Measurements from ENCODE around the gene NXPH1.
A peak's percentile ranks its signal among the peaks of the same experiment; 100 is the strongest.

Gene NXPH1

DNA sequence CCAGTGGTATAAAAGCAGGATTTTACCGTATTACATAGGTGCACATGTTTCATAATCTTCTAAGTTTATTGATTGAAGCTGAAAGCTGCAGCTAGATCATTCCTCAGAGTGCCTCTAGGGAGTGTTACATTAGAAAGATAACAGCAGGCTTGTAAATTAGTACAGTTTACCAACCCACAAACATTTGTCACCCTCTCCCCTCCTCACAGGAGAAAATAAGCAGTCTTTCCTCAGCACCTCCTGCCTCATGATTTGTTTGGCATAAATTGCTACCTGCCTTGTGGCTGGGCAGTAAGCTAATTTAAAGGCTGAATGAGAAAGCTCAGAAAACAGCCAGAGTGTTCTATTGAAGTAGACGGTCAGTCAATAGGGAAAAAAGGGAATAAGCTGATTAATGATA, 74.2 kb downstream of the NXPH1 start:
- DNase-seq (ENCODE audit: low spot score): no peak

DNA sequence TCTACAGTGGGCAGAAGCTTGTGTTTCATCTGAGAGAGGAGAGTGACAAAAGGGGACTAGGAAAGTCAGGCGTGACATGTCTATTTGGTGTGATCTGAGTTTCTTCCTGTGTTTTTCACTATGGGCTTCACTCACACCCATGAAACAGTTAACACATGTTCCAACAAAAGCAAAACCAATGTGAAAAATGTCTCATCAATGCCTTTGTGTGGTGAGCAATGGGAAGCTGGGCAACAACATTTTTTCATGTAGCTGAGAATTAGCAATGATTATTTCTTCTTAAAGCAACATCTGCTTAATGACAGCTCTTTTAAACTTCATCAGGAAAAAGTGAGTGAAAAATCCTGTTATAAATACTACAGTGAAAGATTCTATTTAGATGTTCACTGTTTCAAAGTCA, 76.2 kb downstream of the NXPH1 start:
- DNase-seq (ENCODE audit: low spot score): no peak

DNA sequence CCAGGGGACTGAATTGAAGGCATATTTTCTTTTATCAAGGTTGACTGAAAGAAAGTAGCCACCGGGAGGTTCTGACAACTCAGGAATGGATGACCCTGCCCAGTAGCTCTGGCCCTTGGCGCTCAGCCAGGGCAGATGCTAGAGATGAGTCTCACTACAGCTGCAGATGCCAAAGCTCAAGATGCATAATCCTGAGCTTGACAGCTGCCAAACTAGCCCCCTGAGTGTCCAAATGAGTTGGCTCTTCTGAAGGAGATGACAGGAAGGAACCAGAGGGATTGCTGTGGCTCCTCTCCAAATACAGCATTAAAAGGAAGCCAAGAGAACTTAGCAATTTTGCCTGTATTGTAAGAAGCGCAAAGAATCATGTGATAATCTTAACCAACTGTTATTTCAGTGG, 78.4 kb downstream of the NXPH1 start:
- DNase-seq (ENCODE audit: low spot score): no peak

DNA sequence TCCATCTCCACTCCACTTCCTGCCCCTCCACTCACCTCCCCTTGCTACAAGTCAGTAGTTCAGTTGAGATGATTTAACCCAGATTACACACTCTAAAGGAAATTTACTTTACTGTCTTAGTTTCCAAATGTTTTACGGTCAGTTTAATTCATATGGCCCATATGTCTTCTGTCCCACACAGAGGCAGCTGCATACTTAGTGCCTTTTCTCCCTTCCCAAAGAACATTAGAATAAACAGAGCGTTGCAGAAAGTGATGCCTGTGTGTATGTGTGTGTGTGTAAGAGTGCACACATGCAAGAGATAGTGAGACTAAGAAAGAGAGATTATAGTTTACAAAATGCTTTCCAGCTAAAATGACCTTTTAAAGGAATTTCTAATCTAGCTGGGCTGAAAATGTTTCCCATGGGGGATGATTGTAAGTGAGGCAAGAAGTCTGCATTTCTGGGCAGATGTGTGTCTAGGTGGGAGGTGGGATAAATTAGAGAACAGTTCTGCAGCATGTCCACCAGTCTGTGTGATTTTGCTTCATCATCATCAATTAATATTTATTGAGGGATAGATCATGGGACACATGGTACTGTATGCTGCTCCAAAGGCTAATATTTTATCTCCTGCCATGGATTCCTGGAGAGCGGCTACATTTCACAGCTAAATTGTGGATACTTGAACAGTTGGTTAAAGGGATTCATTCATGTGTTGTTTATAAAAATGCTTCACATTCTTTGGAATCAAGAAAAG, 81.5 kb downstream of the NXPH1 start:
- no peak for DNase-seq (ENCODE audit: low spot score)

DNA sequence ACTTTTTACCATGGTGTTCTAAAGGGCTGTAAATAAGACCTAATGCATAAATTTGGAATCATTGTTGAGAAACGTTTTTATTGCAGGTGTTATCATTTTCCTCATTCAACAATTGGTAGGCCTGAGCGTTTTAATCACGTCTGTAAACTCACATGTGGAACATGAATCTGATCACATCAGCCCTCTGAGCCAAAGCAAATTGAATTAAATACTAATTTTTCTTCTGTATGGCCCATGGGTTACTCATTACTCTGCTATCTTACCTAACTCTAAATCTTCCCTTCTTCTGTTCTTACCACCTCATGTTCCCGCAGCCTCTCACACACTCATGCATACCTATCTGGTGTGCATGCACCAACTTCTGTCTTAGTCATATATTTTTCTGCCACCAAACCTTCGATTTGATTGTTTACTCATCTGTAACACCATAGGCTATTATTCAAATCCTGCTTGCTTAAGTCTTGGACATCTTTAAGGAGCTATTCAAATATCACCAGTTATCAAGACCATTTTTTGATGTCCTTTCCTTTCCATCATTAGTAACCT, 82.3 kb downstream of the NXPH1 start:
- DNase-seq (ENCODE audit: low spot score): no peak

DNA sequence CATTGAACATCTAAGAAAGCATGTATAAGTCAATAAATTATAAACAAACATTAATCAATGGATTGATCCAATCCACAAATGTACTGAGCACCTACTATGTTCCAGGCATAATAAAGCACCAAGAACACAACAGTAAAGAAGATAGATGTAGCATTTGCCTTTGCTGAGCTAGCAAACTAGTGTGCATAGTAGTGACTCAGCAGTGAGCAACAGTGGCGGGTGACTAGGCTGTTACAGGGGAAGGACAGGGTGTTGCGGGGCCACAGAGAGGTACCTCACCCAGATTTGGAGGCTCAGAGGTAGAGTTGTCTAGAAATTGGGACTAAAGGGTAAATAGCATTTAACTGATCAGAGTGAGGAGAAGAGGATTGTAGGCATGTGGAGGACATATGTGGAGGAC, 83.6 kb downstream of the NXPH1 start:
- no peak for DNase-seq (ENCODE audit: low spot score)

DNA sequence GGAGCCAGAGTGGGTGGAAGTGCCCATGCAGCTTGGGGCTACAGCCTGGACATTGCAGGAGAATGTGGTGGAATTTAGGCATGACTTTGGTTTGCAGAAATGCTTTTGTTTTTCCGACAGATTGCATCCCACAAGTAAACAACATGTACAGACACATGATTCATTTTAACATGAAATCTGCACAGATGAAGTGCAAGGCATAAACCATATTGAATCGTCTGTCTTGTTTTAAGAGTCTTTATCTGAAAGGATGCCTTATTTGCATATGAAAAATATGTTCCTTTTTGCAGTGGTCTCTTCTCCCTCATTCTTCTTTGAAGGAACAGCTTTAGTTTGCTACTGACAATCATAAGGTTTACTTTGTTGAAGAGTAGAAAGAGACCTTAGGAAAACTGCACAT, 94.9 kb downstream of the NXPH1 start:
- DNase-seq (ENCODE audit: low spot score): no peak

DNA sequence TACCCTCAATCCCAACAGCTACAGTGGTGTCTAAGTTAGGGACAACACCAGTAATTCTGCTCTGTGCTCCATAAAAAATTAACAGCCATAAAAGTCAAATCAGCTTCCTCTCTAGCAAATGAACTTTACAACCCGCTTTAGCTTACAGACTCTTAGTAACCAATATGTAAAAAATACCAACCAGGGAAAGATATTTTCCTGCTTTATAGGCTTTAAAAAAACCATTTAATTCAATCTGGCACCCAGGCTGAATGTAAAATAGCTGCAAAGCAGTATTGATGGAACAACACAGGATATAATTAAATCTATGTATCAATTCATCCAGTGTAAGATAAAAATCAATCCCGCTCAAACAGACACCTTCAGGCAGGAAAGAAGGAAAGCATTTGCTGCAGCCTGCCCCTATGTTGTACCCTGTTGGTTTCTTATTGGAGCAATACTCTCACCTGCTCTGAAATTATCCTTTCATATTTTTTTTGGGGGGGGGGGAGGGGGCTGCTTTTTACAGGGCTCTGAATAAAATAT, 98.6 kb downstream of the NXPH1 start:
- DNase-seq (ENCODE audit: low spot score): no peak

DNA sequence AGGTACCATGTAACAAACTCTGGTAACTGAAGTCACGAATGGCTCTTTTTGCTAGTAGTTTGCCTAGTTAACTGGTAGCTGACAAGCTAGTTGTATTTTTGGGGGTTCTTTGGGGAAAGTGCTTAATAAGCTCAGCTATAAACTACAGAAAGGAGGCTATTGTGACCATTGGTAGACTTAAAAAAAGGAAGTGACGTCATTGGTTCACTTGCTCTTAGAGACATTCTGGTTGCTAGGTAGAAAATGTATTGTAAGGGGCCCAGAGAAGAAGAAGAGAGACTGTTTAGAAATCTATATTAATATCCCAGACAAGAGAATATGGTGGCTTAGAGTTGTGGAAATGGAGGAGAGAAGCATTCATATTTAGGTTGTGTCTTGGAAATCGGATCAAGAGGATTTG, 103.0 kb downstream of the NXPH1 start:
- DNase-seq (ENCODE audit: low spot score): no peak

DNA sequence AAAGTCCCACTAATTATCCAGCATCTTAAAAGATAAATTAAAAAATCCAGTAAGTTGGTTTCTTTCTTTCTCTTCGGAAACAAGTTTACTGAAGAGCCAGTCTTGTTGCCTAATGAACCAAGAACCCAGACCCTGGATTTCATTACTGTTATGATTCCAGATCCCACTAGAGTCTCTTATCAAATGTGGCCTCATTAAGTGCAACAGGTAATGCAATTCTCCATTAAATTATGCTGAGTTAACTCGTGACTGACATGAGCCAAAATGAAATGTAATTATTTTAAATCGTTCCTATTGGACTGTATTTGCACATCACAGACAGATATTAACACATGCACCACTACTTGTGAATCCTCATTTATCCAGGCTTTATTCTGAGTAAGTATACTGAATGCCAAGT, 115.6 kb downstream of the NXPH1 start:
- no peak for DNase-seq (ENCODE audit: low spot score)

DNA sequence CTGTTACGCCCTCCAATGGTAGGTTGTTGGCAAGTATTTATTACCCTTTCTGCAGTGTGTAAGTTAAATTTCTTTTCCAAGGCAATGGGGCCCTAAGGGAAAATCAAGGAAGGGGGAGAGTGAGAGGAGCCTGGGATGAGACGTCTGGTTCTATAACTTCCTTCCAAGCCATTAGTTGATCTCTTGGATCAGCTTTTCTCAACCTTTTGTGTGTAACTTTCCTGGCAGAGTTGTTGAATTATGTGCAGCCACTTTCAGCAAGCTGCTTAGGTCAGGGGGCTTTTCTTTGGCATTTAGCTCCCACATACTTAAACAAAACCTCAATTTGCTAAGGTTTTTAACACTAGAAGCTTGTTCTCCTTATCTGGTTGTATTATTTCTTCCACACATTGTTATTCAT, 127.1 kb downstream of the NXPH1 start:
- no peak for DNase-seq (ENCODE audit: low spot score)

DNA sequence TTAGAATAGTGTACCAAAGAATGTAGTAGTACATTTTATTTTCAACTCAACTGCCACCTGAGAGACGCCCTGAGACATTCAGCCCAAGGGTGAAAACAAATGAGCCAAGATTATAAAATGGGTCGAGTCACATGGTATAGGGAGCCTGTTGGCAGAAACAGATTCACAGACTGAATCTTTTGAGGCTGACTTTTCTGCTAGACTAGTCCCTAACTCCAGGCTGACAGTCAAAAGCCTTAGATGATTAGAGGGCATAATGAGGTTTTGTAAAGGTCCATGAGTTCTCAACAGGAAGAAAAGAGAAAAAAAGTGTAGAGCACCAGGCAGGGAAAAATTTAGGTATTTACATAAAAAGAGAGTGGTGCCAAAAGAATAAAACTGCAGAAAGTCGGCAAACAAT, 128.0 kb downstream of the NXPH1 start:
- DNase-seq (ENCODE audit: low spot score): no peak

DNA sequence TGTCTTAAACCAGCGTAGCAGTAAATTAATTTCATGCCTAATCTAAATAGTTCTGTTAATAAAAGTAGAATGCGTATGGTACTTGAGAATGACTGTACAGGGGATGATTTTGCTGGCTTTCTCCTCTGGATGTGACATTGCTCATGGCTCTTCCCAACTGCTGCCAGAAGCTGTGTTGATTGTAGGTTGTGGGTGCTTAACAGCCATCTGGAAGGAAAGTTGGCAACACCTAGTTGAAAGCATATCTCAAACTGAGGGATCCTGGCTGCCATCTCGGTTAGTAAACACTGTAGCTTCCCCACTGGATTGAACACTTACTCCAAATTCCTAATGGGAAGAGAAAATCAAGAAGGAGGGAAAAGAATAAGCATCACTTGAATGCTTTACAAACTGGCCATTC, 130.9 kb downstream of the NXPH1 start:
- DNase-seq (ENCODE audit: low spot score): peak; percentile 70

DNA sequence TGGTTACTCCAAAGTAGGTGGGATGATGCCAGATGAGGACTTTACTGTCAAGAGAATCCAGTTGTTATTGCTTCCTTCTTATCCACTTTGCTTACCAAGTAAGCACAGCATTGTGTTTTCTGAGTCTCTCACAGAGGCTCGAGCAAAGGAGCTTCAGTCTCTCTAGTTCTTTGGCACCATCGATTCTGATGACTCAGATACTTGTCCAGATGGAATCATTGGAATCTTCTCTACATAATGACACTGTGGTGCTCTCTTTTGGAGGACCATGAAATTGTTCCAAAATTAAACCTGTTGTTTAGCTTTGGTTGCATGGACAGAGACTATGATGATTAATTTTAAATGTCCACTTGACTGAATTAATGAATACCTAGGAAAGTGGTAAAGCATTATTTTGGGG, 132.6 kb downstream of the NXPH1 start:
- DNase-seq (ENCODE audit: low spot score): peak; percentile 64

DNA sequence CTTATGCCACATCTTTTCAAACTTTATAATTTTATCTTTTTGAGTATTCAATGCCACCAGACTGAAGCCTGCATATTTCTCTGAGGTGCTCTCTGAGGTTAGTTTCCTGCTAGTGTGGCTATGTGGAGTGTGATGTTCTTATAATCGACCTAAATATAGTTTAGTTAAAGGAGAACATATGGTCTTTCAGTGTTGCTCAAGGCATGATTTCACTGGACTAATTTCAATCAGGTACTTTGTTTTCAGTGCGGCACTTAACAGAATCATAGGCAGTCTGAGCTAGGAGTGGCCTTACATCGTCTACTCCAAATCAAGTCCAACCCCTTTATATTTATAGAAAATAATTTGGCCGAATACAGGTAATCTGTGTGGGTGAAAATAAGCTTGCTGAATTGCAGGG, 134.2 kb downstream of the NXPH1 start:
- peak; percentile 85 for DNase-seq (ENCODE audit: low spot score)

DNA sequence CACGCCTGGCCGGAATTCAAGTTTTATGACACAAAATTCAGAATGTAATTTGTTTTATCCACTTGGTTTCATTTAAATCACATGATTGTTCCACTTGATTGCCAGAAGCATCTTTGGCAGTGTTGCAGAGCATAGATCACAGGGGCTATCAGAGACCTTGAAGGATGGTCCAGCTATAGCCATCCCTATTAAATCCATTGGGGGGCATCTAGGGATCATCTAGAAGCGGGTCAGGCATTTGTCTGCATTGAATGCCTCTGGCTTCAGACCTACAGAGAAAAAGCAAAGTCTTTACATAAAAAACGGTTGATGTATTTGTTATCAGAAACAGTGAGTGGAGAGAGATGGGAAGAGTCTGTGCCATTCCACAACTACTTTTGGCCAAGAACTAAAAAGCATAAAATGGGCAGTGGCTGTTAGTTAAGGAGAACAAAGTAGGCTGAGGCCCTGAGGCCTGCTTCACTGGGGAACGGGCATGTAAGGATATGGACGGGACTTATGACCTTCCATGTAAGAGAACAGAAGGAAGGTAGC, 146.3 kb downstream of the NXPH1 start:
- no peak for DNase-seq (ENCODE audit: low spot score)

DNA sequence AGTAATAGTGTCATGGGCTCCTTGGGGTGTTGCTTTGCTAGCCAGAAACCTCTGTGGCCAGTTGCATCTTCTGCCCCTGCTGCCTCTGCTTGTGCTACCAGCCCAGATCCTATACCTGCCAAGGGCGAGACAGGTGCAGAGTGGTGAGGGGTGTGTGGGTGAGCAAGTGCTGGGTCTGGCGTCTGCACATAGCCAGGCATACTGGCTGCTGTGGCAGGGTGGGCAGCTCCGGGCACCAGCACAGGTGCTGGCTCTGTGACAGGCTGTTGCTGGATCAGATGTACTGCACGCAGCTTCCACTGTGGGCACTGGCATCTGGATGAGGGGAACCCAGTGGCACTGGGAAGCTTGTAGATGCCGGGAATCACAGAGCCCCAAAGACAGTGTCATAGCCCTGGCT, 148.4 kb downstream of the NXPH1 start:
- no peak for DNase-seq (ENCODE audit: low spot score)

DNA sequence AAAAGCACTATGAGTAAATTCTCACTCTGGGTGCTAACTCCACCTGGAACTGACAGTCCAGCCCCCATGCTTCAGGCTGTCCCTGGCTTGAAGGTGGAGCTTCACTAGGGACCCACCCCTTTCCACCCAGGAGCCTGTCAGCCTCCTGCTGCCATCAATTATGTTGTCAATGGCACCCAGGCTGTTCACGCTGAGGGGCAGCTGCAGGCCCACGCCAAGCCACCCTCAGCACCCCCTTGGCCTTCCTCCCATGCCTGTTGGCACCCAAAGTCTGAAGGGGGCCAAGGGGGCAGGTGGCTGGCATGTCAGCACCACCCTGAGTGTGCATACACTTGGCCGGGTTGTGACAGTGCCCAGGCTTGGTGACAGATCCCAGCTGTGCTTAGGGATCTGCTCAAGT, 149.3 kb downstream of the NXPH1 start:
- DNase-seq (ENCODE audit: low spot score): no peak

DNA sequence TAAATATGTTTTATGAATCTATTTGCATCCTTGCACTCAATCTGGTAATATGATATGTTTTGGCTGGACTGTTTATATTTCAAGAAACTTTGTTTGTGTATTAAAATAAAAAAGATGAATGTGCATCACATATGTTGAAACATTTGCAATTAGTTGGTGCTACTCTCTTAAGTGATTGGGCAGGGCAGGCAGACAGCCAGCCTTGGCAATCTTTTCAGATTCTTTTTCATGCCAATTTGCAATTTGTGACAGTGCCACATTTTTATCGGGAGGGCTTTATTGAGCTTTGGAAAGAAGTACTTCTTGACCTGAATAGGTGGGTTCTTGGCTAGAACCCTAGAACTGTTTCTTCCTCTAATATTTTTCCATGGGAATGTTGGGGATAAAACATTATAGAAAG, 152.2 kb downstream of the NXPH1 start:
- DNase-seq (ENCODE audit: low spot score): peak; percentile 20

DNA sequence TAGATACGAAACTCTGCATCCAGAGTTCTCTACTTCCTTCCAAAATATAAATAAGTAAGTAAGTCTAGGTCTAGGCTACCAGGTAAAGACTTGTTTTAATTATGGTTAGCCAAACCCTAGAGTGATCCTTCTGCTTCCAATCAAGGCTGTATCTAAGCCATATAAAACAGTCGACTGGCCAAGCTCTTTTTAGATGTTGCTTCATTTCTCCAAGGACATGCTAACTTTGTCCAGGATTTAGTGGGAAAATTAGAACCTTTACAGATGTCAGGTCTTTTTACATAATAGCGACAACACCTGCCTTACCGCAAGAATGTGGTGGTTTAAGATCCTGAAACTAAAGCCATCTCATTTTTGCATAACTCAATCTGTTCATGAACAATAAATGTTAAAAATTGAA, 156.8 kb downstream of the NXPH1 start:
- DNase-seq (ENCODE audit: low spot score): no peak

DNA sequence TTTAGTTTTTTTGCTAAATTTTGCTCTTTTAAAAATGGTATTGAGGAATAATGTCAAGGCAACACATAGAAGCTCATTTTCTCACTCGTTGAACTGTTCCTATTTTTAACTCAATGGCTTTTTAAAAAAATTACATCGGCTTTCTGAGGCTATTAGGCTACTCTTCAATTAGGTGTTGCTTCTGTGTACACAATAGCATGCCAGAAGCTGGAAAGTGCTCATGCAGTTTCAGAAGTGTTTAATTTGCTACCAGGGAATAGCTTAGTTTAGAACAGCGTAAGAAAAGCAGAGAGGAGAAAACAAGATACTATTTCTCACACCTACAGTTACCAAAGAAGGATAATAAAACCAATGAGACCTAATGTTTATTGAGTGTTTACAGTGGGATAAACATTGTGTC, 157.4 kb downstream of the NXPH1 start:
- no peak for DNase-seq (ENCODE audit: low spot score)

DNA sequence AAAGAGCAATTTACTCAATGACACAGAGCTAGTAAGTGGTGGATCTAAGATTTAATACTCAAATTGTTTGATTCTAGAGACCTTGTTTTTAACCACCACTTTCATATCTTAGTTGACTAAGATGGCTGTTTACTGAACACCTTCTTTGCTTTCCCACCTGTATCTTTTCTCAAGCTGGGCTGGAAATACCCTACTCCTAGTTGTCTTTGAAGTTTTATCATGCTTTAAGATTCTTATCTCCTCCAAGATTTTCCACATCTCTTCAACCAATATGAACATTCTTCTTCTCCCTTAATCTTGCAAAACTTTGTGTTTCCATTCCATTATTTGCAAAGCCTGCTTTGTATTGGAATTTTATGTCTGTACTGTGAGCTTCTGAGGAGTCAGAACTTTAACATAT, 157.9 kb downstream of the NXPH1 start:
- no peak for DNase-seq (ENCODE audit: low spot score)

DNA sequence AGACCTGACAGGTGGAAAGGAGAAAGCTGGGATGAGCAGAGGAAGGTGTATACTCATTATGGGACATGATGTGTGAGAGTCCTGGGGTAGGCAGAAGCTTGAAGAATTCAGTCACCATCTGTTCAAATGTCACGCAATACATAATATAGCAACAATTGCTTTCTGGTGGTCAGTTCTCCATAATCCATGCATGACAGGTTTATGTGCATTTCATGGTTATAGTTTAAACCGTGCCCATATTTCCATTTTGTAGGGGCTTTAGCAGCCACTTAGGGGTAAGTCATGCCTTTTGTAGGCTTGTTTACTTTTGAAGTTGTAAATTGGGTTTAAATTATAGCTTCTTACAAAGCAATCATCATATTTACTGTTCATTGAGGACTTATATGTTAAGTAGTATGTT, 158.8 kb downstream of the NXPH1 start:
- no peak for DNase-seq (ENCODE audit: low spot score)

DNA sequence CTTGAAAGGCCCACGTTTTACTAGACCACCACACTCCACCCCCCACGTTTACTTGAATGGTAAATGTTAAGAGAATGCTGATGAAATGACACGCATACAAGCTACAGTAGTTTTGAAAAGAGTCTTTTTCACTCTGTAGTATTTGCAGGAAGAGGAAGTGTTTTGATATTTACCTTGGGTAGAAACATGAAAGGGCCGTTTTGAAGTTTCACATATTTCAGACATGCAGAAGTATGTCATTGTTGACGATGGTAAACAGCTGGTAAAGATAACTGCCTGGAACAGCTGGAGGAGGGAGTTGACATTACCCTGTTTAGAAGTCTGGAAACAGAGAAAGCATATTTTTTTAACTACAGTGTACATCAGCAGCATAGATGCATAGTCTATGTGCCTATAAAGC, 160.7 kb downstream of the NXPH1 start:
- no peak for DNase-seq (ENCODE audit: low spot score)
